H1 (cell line): ENCODE data around the gene BNIP2. TPM values are rescaled to one million over a fixed set of nuclear protein-coding genes. Genes with fewer than 3 reads are reported as not detected.

ENCODE experiments used
- CTCF ChIA-PET: fragments of 300-600 bp; sonication (Branson Sonifier 250); formaldehyde crosslinking; loops from one replicate; lab custom pipeline; 2021; ENCODE audit not compliant: partially characterized antibody; lab: Charles Lee
- POLR2A ChIA-PET: fragments of 300-600 bp; sonication (Branson Sonifier 250); formaldehyde crosslinking; loops from one replicate; lab custom pipeline; 2021; ENCODE audit warnings: inconsistent platforms; ENCODE audit not compliant: partially characterized antibody; lab: Charles Lee
- DNase-seq, 2 experiments: peaks; one replicate each; pipeline versions ENCODE4 v3.0.0 to v3.0.0-alpha.2; 2010 to 2022; ENCODE audit warnings: low spot score in 2 of 2, low read depth in 1 of 2, mixed read lengths in 1 of 2
- FAIRE-seq: peaks from 2 replicates; lab custom pipeline; 2011; peaks lifted over from hg19 to GRCh38; lab: Jason Lieb, UNC
- H2AFZ ChIP-seq: 2 replicates; pipeline ENCODE4 v1.8.1; 2012; ENCODE audit warnings: low read length, inconsistent platforms
- H2AK5ac ChIP-seq: 2 replicates; pipeline ENCODE4 v1.6.1; 2013; ENCODE audit warnings: low read depth, low read length
- H2BK120ac ChIP-seq: replicated peaks from 2 replicates; pipeline ENCODE3; 2013; ENCODE audit warnings: low read depth, low read length, inconsistent platforms
- H2BK12ac ChIP-seq: 2 replicates; pipeline ENCODE4 v1.6.1; 2013; ENCODE audit warnings: low read depth, low read length
- H2BK15ac ChIP-seq: 2 replicates; pipeline ENCODE4 v1.6.1; 2013; ENCODE audit warnings: low read length
- H2BK20ac ChIP-seq: 2 replicates; pipeline ENCODE4 v1.6.1; 2013; ENCODE audit warnings: low read length
- H2BK5ac ChIP-seq: 2 replicates; pipeline ENCODE4 v1.6.1; 2013; ENCODE audit warnings: low read depth, low read length
- H3K14ac ChIP-seq: 2 replicates; pipeline ENCODE4 v1.6.1; 2013; ENCODE audit warnings: inconsistent platforms; ENCODE audit not compliant: insufficient read length
- H3K18ac ChIP-seq: 2 replicates; pipeline ENCODE4 v1.6.1; 2013; ENCODE audit warnings: low read length; ENCODE audit errors: extremely low read depth
- H3K23ac ChIP-seq: 2 replicates; pipeline ENCODE4 v1.6.1; 2013; ENCODE audit warnings: inconsistent platforms; ENCODE audit not compliant: insufficient read length
- H3K23me2 ChIP-seq: 2 replicates; pipeline ENCODE4 v1.6.1; 2013; ENCODE audit warnings: low read depth, low read length
- H3K27ac ChIP-seq: 2 replicates; pipeline ENCODE4 v1.6.1; 2011; ENCODE audit warnings: low read depth, low read length, inconsistent platforms
- H3K27me3 ChIP-seq, 4 experiments: replicated peaks in 1 of 4; 1 replicate in 1 of 4; 2 replicates in 3 of 4; pipeline versions ENCODE4 v1.6.1 to v1.8.1; 2011 to 2013; ENCODE audit warnings: low read length in 3 of 4, mild to moderate bottlenecking in 3 of 4, inconsistent platforms in 2 of 4, mixed read lengths in 2 of 4, moderate library complexity in 1 of 4; ENCODE audit not compliant: control insufficient read depth in 3 of 4, insufficient read depth in 3 of 4; ENCODE audit errors: extremely low read depth in 1 of 4
- H3K36me3 ChIP-seq, 4 experiments: 2 replicates each; pipeline versions ENCODE4 v1.6.1 to v1.8.1; 2011 to 2013; ENCODE audit warnings: mild to moderate bottlenecking in 4 of 4, low read length in 3 of 4, moderate library complexity in 2 of 4, control low read depth in 1 of 4, inconsistent platforms in 1 of 4; ENCODE audit not compliant: insufficient read depth in 4 of 4, control insufficient read depth in 2 of 4
- H3K4ac ChIP-seq: replicated peaks from 2 replicates; pipeline ENCODE3; 2013; ENCODE audit warnings: low read length, low read depth, mixed read lengths, inconsistent platforms; ENCODE audit not compliant: insufficient read length
- H3K4me1 ChIP-seq, 4 experiments: replicated peaks in 1 of 4; 1 replicate in 1 of 4; 2 replicates in 3 of 4; pipeline versions ENCODE4 v1.6.1 to v1.8.1; 2011 to 2013; ENCODE audit warnings: low read length in 3 of 4, inconsistent platforms in 2 of 4, mixed read lengths in 1 of 4; ENCODE audit not compliant: insufficient read depth in 4 of 4, control insufficient read depth in 3 of 4
- H3K4me2 ChIP-seq, 2 experiments: 2 replicates each; pipeline versions ENCODE4 v1.6.1 to v1.8.1; 2011 to 2013; ENCODE audit warnings: low read depth in 2 of 2, low read length in 2 of 2, control low read depth in 1 of 2, inconsistent platforms in 1 of 2, mild to moderate bottlenecking in 1 of 2; ENCODE audit not compliant: insufficient read depth in 1 of 2
- H3K4me3 ChIP-seq, 4 experiments: fragments of 200-600, 300-600 bp in 1 of 4; sonication (generic), shearing (Covaris generic), sonication (Bioruptor Twin) in 1 of 4; 2 replicates each; pipeline versions ENCODE4 v1.5.1 to v1.8.1; 2011 to 2016; ENCODE audit warnings: low read length in 4 of 4, low read depth in 3 of 4, control low read depth in 2 of 4, inconsistent platforms in 2 of 4, mild to moderate bottlenecking in 2 of 4, mixed read lengths in 1 of 4, moderate library complexity in 1 of 4; ENCODE audit not compliant: insufficient read depth in 2 of 4; ENCODE audit errors: extremely low read depth in 1 of 4
- H3K56ac ChIP-seq: replicated peaks from 2 replicates; pipeline ENCODE3; 2013; ENCODE audit warnings: low read depth, mild to moderate bottlenecking, mixed read lengths, low read length, inconsistent platforms; ENCODE audit not compliant: insufficient read length
- H3K79me1 ChIP-seq: 2 replicates; pipeline ENCODE4 v1.6.1; 2013; ENCODE audit warnings: low read depth, low read length, control low read depth
- H3K79me2 ChIP-seq, 2 experiments: 2 replicates each; pipeline versions ENCODE4 v1.6.1 to v1.8.1; 2012 to 2013; ENCODE audit warnings: low read length in 2 of 2, mild to moderate bottlenecking in 2 of 2, inconsistent platforms in 1 of 2; ENCODE audit not compliant: insufficient read depth in 2 of 2, control insufficient read depth in 1 of 2
- H3K9ac ChIP-seq, 4 experiments: replicated peaks in 1 of 4; 1 replicate in 1 of 4; 2 replicates in 3 of 4; pipeline versions ENCODE4 v1.6.1 to v1.8.1; 2011 to 2013; ENCODE audit warnings: low read depth in 3 of 4, low read length in 3 of 4, control low read depth in 2 of 4, mild to moderate bottlenecking in 2 of 4, moderate library complexity in 2 of 4, inconsistent platforms in 1 of 4; ENCODE audit errors: extremely low read depth in 1 of 4
- H3K9me3 ChIP-seq, 2 experiments: 2 replicates each; pipeline versions ENCODE4 v1.6.1 to v1.8.1; 2012 to 2013; ENCODE audit warnings: mild to moderate bottlenecking in 2 of 2, moderate library complexity in 2 of 2, control low read depth in 1 of 2, inconsistent platforms in 1 of 2, low read depth in 1 of 2, low read length in 1 of 2, mixed read lengths in 1 of 2; ENCODE audit not compliant: insufficient read depth in 2 of 2
- H4K20me1 ChIP-seq, 2 experiments: replicated peaks in 1 of 2; 2 replicates each; pipeline versions ENCODE3 to v1.8.1; 2011 to 2013; ENCODE audit warnings: inconsistent platforms in 2 of 2, low read length in 2 of 2, mild to moderate bottlenecking in 1 of 2; ENCODE audit not compliant: insufficient read depth in 2 of 2, control insufficient read depth in 1 of 2
- H4K5ac ChIP-seq: 2 replicates; pipeline ENCODE4 v1.6.1; 2013; ENCODE audit warnings: low read length, low read depth, mixed read lengths, inconsistent platforms; ENCODE audit not compliant: insufficient read length
- H4K8ac ChIP-seq: 2 replicates; pipeline ENCODE4 v1.8.0; 2013; ENCODE audit warnings: mild to moderate bottlenecking, moderate library complexity, low read length, inconsistent platforms; ENCODE audit not compliant: insufficient read depth; ENCODE audit errors: extremely low read depth
- H4K91ac ChIP-seq: replicated peaks from 2 replicates; pipeline ENCODE3; 2013; ENCODE audit warnings: low read length, mixed read lengths, inconsistent platforms; ENCODE audit not compliant: insufficient read length
- BACH1 ChIP-seq: IDR thresholded peaks from 2 replicates; pipeline ENCODE4 v1.6.1; 2012; ENCODE audit warnings: low read length, improper control_type of control experiment
- CHD2 ChIP-seq: IDR thresholded peaks from 2 replicates; pipeline ENCODE4 v1.6.1; 2012; ENCODE audit warnings: low read length, improper control_type of control experiment
- EGR1 ChIP-seq: IDR thresholded peaks from 2 replicates; pipeline ENCODE4 v1.6.1; 2011; ENCODE audit warnings: low read depth, low read length, borderline replicate concordance
- FOSL1 ChIP-seq: IDR thresholded peaks from 2 replicates; pipeline ENCODE4 v1.6.1; 2011; ENCODE audit warnings: mild to moderate bottlenecking, low read depth, low read length, moderate library complexity; ENCODE audit not compliant: insufficient read depth
- JUND ChIP-seq: IDR thresholded peaks from 2 replicates; pipeline ENCODE4 v1.6.1; 2011; ENCODE audit warnings: mild to moderate bottlenecking, improper control_type of control experiment, low read length
- MAX ChIP-seq: IDR thresholded peaks from 2 replicates; pipeline ENCODE4 v1.6.1; 2012; ENCODE audit warnings: inconsistent platforms
- RFX5 ChIP-seq: IDR thresholded peaks from 2 replicates; pipeline ENCODE4 v1.6.1; 2011; ENCODE audit warnings: low read depth, low read length, improper control_type of control experiment, borderline replicate concordance
- TCF12 ChIP-seq: IDR thresholded peaks from 2 replicates; pipeline ENCODE4 v1.6.1; 2011; ENCODE audit warnings: low read depth, mild to moderate bottlenecking, low read length
- TEAD4 ChIP-seq: IDR thresholded peaks from 2 replicates; pipeline ENCODE4 v1.6.1; 2012; ENCODE audit warnings: low read depth, low read length, inconsistent platforms, mixed read lengths
- WGBS, 2 experiments: shearing (Covaris generic) in 1 of 2; methylation state at CpG; one replicate each; pipeline versions ENCODE4 v1.1.6 to v1.1.7; 2013 to 2015; ENCODE audit warnings: low lambda C conversion rate in 2 of 2, mixed read lengths in 2 of 2, inconsistent platforms in 1 of 2, low coverage in 1 of 2, missing lambda C conversion rate in 1 of 2; ENCODE audit not compliant: insufficient replicate concordance in 2 of 2, insufficient coverage in 1 of 2, insufficient read length in 1 of 2; ENCODE audit errors: extremely low coverage in 1 of 2, missing lambda C conversion rate in 1 of 2; 5-methylcytosine and 5-hydroxymethylcytosine counted together
- polyA plus RNA-seq, 7 experiments: library from polyadenylated mRNA; depleted of rRNA in 3 of 7; stranded (reverse) in 5 of 7; unstranded in 2 of 7; fragments of >200 nt in 5 of 7; fragments of 200-250 nt in 2 of 7; gene quantifications; 1 replicate in 5 of 7; 2 replicates in 1 of 7; 4 replicates in 1 of 7; pipeline versions ENCODE4 v1.2.1 to v1.2.3, GENCODE V29; 2011 to 2013; ENCODE audit warnings: missing spikeins in 2 of 7, mixed read lengths in 2 of 7
- total RNA-seq: library from RNA; stranded (reverse); fragmentation: NEBNext Ultra II Directional; extraction: Animal tissue kit (Norgen Biotek cat#: 25700); gene quantifications from 2 replicates; pipeline ENCODE4 v1.2.1, GENCODE V29; 2021
- TF ChIP-seq, protein P1 (sequence below): IDR thresholded peaks from 2 replicates; pipeline ENCODE4 v1.6.1; 2012; ENCODE audit warnings: low read length, inconsistent platforms
- TF ChIP-seq, protein P2 (sequence below), 3 experiments: IDR thresholded peaks; 1 replicate in 2 of 3; 2 replicates in 1 of 3; pipeline versions ENCODE4 v1.5.1 to v1.6.1; 2011; ENCODE audit warnings: low read length in 3 of 3, mild to moderate bottlenecking in 3 of 3, inconsistent platforms in 2 of 3, low read depth in 1 of 3, moderate library complexity in 1 of 3; ENCODE audit not compliant: insufficient read depth in 1 of 3; ENCODE audit errors: control extremely low read depth in 1 of 3

BNIP2 gene
- total and polyA plus RNA-seq, 2 of the 8 experiments (the other 6 are each of a cell fraction or from before 2014, with no cell fraction given), result 11.8 to 40.6 TPM

DNA sequence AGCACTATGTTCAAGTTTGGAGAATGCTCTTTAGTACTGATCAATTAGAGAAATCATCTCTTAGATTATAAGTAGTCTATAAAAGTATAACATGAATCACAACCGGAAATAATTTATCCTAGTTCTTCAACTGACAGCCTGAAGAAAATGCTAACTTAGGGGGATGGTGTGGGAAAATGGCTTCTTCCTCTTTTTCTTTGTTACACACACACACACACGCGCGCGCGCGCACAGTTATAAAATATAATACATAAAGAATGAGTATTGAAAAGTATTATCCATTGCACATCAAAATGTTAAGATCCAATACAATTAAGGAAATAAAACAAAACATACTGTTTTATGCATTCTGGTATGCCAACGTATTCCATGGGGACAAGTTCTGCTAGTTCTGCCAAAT is 20.6 kb downstream of the BNIP2 start:
- Histone ChIP-seq H2BK120ac (no peak overlapping the region), H3K4me2 (no peak overlapping the region), H3K23me2 (no peaks in the 10 kb centered on the region), H3K18ac (no peak overlapping the region), H3K4me1 (no peaks in the 10 kb centered on the region), H3K14ac (no peak overlapping the region), H2BK5ac (no peak overlapping the region), H3K79me1 (no peaks in the 10 kb centered on the region; the same call in 1 of the 2 replicates), H4K20me1 (no peaks in the 10 kb centered on the region), H3K9ac (no peak overlapping the region), H3K23ac (no peak overlapping the region), H3K79me2 (no peaks in the 10 kb centered on the region), H2AK5ac (no peak overlapping the region), H2BK15ac (no peak overlapping the region), H4K91ac (no peak overlapping the region), H4K8ac (no peak overlapping the region), H3K56ac (no peak overlapping the region), H3K27ac (no peak overlapping the region), H3K27me3 (no peaks in the 10 kb centered on the region), H3K4ac (no peak overlapping the region), H2BK12ac (no peak overlapping the region), H2AFZ (no peak overlapping the region), H3K4me3 (no peak overlapping the region), H3K9me3 (no peaks in the 10 kb centered on the region), H3K36me3 (peaks cover 0 to 69% (median 18%) of the 10 kb centered on the region in 4 experiments; a peak in 7 of 8 replicates), H2BK20ac (no peak overlapping the region), H4K5ac (no peak overlapping the region)
- 89% methylated on average over 8 of the region's 8 CpGs; no CpG with 5 or more reads in 1 of the 2 experiments for WGBS, 2 experiments
- CTCF ChIA-PET, result no interaction called here
- DNase-seq (no peak), FAIRE-seq (no peak)
- POLR2A ChIA-PET, result no interaction called here
- no peak for TF ChIP-seq JUND
- TF ChIP-seq, protein P1, sequence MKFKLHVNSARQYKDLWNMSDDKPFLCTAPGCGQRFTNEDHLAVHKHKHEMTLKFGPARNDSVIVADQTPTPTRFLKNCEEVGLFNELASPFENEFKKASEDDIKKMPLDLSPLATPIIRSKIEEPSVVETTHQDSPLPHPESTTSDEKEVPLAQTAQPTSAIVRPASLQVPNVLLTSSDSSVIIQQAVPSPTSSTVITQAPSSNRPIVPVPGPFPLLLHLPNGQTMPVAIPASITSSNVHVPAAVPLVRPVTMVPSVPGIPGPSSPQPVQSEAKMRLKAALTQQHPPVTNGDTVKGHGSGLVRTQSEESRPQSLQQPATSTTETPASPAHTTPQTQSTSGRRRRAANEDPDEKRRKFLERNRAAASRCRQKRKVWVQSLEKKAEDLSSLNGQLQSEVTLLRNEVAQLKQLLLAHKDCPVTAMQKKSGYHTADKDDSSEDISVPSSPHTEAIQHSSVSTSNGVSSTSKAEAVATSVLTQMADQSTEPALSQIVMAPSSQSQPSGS, result no peak
- TF ChIP-seq, protein P2, sequence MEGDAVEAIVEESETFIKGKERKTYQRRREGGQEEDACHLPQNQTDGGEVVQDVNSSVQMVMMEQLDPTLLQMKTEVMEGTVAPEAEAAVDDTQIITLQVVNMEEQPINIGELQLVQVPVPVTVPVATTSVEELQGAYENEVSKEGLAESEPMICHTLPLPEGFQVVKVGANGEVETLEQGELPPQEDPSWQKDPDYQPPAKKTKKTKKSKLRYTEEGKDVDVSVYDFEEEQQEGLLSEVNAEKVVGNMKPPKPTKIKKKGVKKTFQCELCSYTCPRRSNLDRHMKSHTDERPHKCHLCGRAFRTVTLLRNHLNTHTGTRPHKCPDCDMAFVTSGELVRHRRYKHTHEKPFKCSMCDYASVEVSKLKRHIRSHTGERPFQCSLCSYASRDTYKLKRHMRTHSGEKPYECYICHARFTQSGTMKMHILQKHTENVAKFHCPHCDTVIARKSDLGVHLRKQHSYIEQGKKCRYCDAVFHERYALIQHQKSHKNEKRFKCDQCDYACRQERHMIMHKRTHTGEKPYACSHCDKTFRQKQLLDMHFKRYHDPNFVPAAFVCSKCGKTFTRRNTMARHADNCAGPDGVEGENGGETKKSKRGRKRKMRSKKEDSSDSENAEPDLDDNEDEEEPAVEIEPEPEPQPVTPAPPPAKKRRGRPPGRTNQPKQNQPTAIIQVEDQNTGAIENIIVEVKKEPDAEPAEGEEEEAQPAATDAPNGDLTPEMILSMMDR (IDR thresholded peaks at IDR 0.05; ENCODE audit: control extremely low read depth in 1 of 3, insufficient read depth in 1 of 3, low read depth in 1 of 3, low read length in 3 of 3), result no peak
- no peak for TF ChIP-seq BACH1
- no peak for TF ChIP-seq TEAD4
- TF ChIP-seq MAX, result no peak
- no peak for TF ChIP-seq CHD2
- no peak for TF ChIP-seq EGR1
- no peak for TF ChIP-seq TCF12
- no peak for TF ChIP-seq RFX5
- TF ChIP-seq FOSL1, result no peak
